ENCODE results near the gene OR2C1. TPM values are rescaled to one million over a fixed set of nuclear protein-coding genes. Genes with fewer than 3 reads are reported as not detected.
A peak's percentile ranks its signal among the peaks of the same experiment; 100 is the strongest.

OR2C1 gene
- total RNA-seq, 6 experiments from 2014 or later: 0.49 TPM; not detected in 5

- Histone ChIP-seq H3K9me3 (peaks cover 0 to 8% (median 0%) of the 10 kb centered on the region in 4 donors), H3K27me3 (no peaks in the 10 kb centered on the region), H3K4me1 (peaks cover 0 to 13% (median 4%) of the 10 kb centered on the region in 4 donors), H3K36me3 (peaks cover 0 to 19% (median 8%) of the 10 kb centered on the region in 4 donors), H3K27ac (peak overlapping the region; percentile 47 to 88 (median 64)), H3K4me3 (peak overlapping the region; percentile 91 to 97 (median 93))
- 0% methylated on average over 13 of the region's 18 CpGs for WGBS (ENCODE audit: insufficient coverage, low coverage, low lambda C conversion rate, missing lambda C conversion rate)
- no peak for DNase-seq
- intact Hi-C loops (cut with DNase I): no loop called here
- no peak for ATAC-seq
- TF ChIP-seq CTCF (IDR thresholded peaks at IDR 0.05): no peak
- no peak for TF ChIP-seq POLR2A (IDR thresholded peaks at IDR 0.05)
These were observed 44.7 kb downstream of the OR2C1 start for GRCh38 chr16:3400446-3400778.

- peaks cover 0 to 13% (median 4%) of the 10 kb centered on the region in 4 donors for H3K4me1 ChIP-seq
- 0% methylated on average over 21 of the region's 95 CpGs for WGBS (ENCODE audit: insufficient coverage, low coverage, low lambda C conversion rate, missing lambda C conversion rate)
- DNase-seq (peak; percentile 98 to 100 (median 99)), ATAC-seq (peak; percentile 99 to 100 (median 100))
- peak within 1 kb of the TSS; percentile 48 to 88 (median 69) for H3K27ac ChIP-seq
- peaks cover 0 to 8% (median 2%) of the 10 kb centered on the region in 4 donors for H3K9me3 ChIP-seq
- intact Hi-C loops (cut with DNase I): no loop called here
- TF ChIP-seq CTCF (IDR thresholded peaks at IDR 0.05) (peak in 2 of 4 donors; percentile 14 to 21), POLR2A (IDR thresholded peaks at IDR 0.05) (peak; percentile 83)
- H3K4me3 ChIP-seq: peak within 1 kb of the TSS; percentile 91 to 97 (median 93)
- H3K27me3 ChIP-seq: no peaks in the 10 kb centered on the region
- peaks cover 0 to 22% (median 11%) of the 10 kb centered on the region in 4 donors for H3K36me3 ChIP-seq
These were observed 45.3 kb downstream of the OR2C1 start, which contains the start of the genes ZNF174 and ZSCAN32 for GRCh38 chr16:3400779-3401688. Gene ZNF174, plus strand, starts transcription at chr16:3401215. Its CDS starts 790 bp downstream, at chr16:3402005. Gene ZSCAN32, minus strand, starts transcription at chr16:3401004. Its CDS starts 3,447 bp downstream, at chr16:3397557.

GRCh38 chr16:3401719-3402397 lies 46.2 kb downstream of the OR2C1 start:
- no peak for TF ChIP-seq POLR2A (IDR thresholded peaks at IDR 0.05)
- no peak for TF ChIP-seq CTCF (IDR thresholded peaks at IDR 0.05)
- ATAC-seq: no peak
- Histone ChIP-seq H3K36me3 (peaks cover 0 to 25% (median 8%) of the 10 kb centered on the region in 4 donors), H3K4me1 (peaks cover 0 to 13% (median 4%) of the 10 kb centered on the region in 4 donors), H3K9me3 (peaks cover 0 to 16% (median 5%) of the 10 kb centered on the region in 4 donors), H3K27ac (peak overlapping the region; percentile 48 to 76 (median 69)), H3K27me3 (no peaks in the 10 kb centered on the region), H3K4me3 (peak overlapping the region; percentile 91 to 97 (median 93))
- DNase-seq: no peak
- intact Hi-C loops (cut with DNase I): no loop called here
- 13% methylated on average over 8 of the region's 17 CpGs for WGBS (ENCODE audit: insufficient coverage, low coverage, low lambda C conversion rate, missing lambda C conversion rate)

Other genes with a start within 250 kb of the OR2C1 start
- 1 to 10 TPM; 4.0 to 8.4 (median 5.4) TPM for gene ZNF205, start 243.3 kb upstream of the OR2C1 start, total RNA-seq
- gene ZNF213, start 220.9 kb upstream of the OR2C1 start, total RNA-seq: 1 to 10 TPM; 1.3 to 4.4 (median 1.7) TPM
- gene OR1F1, start 167.7 kb upstream of the OR2C1 start, total RNA-seq: not detected
- gene ZNF200, start 120.7 kb upstream of the OR2C1 start, total RNA-seq: 1 to 10 TPM; 1.9 to 4.8 (median 3.5) TPM
- gene MEFV, start 99.3 kb upstream of the OR2C1 start, total RNA-seq: 1 to 10 TPM in 3 of 6 experiments, under 1 TPM in 3; 0.66 to 1.7 (median 1.0) TPM
- 10 to 100 TPM in 5 of 6 experiments, 1 to 10 TPM in 1; 7.1 to 13.9 (median 11.0) TPM for gene ZNF263, start 72.4 kb upstream of the OR2C1 start, total RNA-seq
- 1 to 10 TPM in 4 of 6 experiments, under 1 TPM in 2; 0.56 to 1.9 (median 1.7) TPM for gene TIGD7, start 50.5 kb upstream of the OR2C1 start, total RNA-seq
- gene ZNF75A, start 50.4 kb upstream of the OR2C1 start, total RNA-seq: 10 to 100 TPM in 4 of 6 experiments, 1 to 10 TPM in 2; 7.5 to 11.5 (median 10.5) TPM
- gene ZSCAN32, start 45.1 kb downstream of the OR2C1 start, total RNA-seq: 1 to 10 TPM; 5.0 to 7.5 (median 5.6) TPM
- 1 to 10 TPM; 3.4 to 5.3 (median 4.1) TPM for gene ZNF174, start 45.3 kb downstream of the OR2C1 start, total RNA-seq
- gene ZNF597, start 87.6 kb downstream of the OR2C1 start, total RNA-seq: 1 to 10 TPM in 3 of 6 experiments, under 1 TPM in 3; 0.86 to 1.7 (median 1.1) TPM
- 10 to 100 TPM; 25.0 to 46.6 (median 30.8) TPM for gene NAA60, start 87.8 kb downstream of the OR2C1 start, total RNA-seq
- not detected for gene C16orf90, start 139.6 kb downstream of the OR2C1 start, total RNA-seq
- gene CLUAP1, start 145.1 kb downstream of the OR2C1 start, total RNA-seq: 1 to 10 TPM; 3.8 to 9.8 (median 6.6) TPM
- 1 to 10 TPM in 1 of 6 experiments, under 1 TPM in 5; 0.53 to 1.2 (median 0.64) TPM for gene NLRC3, start 221.5 kb downstream of the OR2C1 start, total RNA-seq

Measured in right lobe of liver (tissue), 6 donors.